IMR-90 (cell line): Measurements from ENCODE around the gene KNTC1. TPM values are rescaled to one million over a fixed set of nuclear protein-coding genes. Genes with fewer than 3 reads are reported as not detected.

ENCODE experiments used
- ATAC-seq: fragments of 200-7000 bp; cut with Tn5 transposase; 2 replicates; pipeline ENCODE4 v1.9.1; 2020; ENCODE audit warnings: low read depth, mild to moderate bottlenecking, moderate library complexity
- BruUV-seq: library from RNA; stranded (reverse); fragments of 400-500 nt; replicated peaks from 2 replicates; lab custom pipeline; 2021; lab: Mats Ljungman, UMichigan
- CTCF ChIA-PET: fragments of 300-600 bp; formaldehyde crosslinking; extraction: SDS; loops from one replicate; lab custom pipeline; 2021; ENCODE audit warnings: antibody characterized with exemption; lab: Yijun Ruan, JAX
- POLR2A ChIA-PET: fragments of 300-600 bp; sonication (Branson Sonifier 250); formaldehyde crosslinking; loops from one replicate; lab custom pipeline; 2022; ENCODE audit warnings: antibody characterized with exemption; ENCODE audit not compliant: unreplicated experiment; lab: Charles Lee
- DNase-seq: peaks from one replicate; pipeline ENCODE4 v3.0.0; 2013
- H2AFZ ChIP-seq: replicated peaks from 2 replicates; pipeline ENCODE3; 2013; ENCODE audit warnings: low read length, mild to moderate bottlenecking; ENCODE audit not compliant: poor library complexity
- H2AK5ac ChIP-seq: 2 replicates; pipeline ENCODE4 v1.6.1; 2013; ENCODE audit warnings: low read depth, low read length, inconsistent platforms
- H2AK9ac ChIP-seq: replicated peaks from 2 replicates; pipeline ENCODE3; 2013; ENCODE audit warnings: mild to moderate bottlenecking, low read depth, low read length, moderate library complexity; ENCODE audit not compliant: poor library complexity
- H2BK120ac ChIP-seq: 2 replicates; pipeline ENCODE4 v1.6.1; 2013; ENCODE audit warnings: low read depth, low read length, inconsistent platforms
- H2BK15ac ChIP-seq: 3 replicates; pipeline ENCODE4 v1.6.1; 2013; ENCODE audit warnings: low read depth, low read length, inconsistent platforms
- H2BK20ac ChIP-seq: 2 replicates; pipeline ENCODE4 v1.6.1; 2013; ENCODE audit warnings: low read depth, mild to moderate bottlenecking, inconsistent platforms, low read length, moderate library complexity
- H2BK5ac ChIP-seq: 2 replicates; pipeline ENCODE4 v1.6.1; 2013; ENCODE audit warnings: mild to moderate bottlenecking, low read depth, low read length, inconsistent platforms; ENCODE audit not compliant: poor library complexity, severe bottlenecking
- H3K14ac ChIP-seq: replicated peaks from 2 replicates; pipeline ENCODE4 v1.6.1; 2013; ENCODE audit warnings: low read depth, low read length, inconsistent platforms
- H3K18ac ChIP-seq: 2 replicates; pipeline ENCODE4 v1.6.1; 2013; ENCODE audit warnings: low read depth, low read length, control low read depth
- H3K23ac ChIP-seq: 2 replicates; pipeline ENCODE4 v1.6.1; 2013; ENCODE audit warnings: low read depth, low read length, inconsistent platforms
- H3K27ac ChIP-seq: 2 replicates; pipeline ENCODE4 v1.5.1; 2013; ENCODE audit warnings: mild to moderate bottlenecking, control low read depth, low read length; ENCODE audit not compliant: insufficient read depth
- H3K27me3 ChIP-seq: 2 replicates; pipeline ENCODE4 v1.6.1; 2013; ENCODE audit warnings: low read length; ENCODE audit not compliant: control insufficient read depth, insufficient read depth
- H3K36me3 ChIP-seq: 2 replicates; pipeline ENCODE4 v1.6.1; 2013; ENCODE audit warnings: low read length, mixed read lengths; ENCODE audit not compliant: control insufficient read depth, insufficient read depth
- H3K4ac ChIP-seq: 2 replicates; pipeline ENCODE4 v1.6.1; 2013; ENCODE audit warnings: low read depth, low read length, inconsistent platforms
- H3K4me1 ChIP-seq: 2 replicates; pipeline ENCODE4 v1.6.1; 2013; ENCODE audit warnings: low read length, mixed read lengths; ENCODE audit not compliant: control insufficient read depth, insufficient read depth
- H3K4me2 ChIP-seq: 2 replicates; pipeline ENCODE4 v1.6.1; 2013; ENCODE audit warnings: low read depth, mild to moderate bottlenecking, control low read depth, low read length, moderate library complexity
- H3K4me3 ChIP-seq: 2 replicates; pipeline ENCODE4 v1.5.1; 2013; ENCODE audit warnings: low read depth, mild to moderate bottlenecking, control low read depth, low read length, moderate library complexity; ENCODE audit not compliant: insufficient read depth
- H3K56ac ChIP-seq: 2 replicates; pipeline ENCODE4 v1.6.1; 2013; ENCODE audit warnings: low read length, inconsistent platforms; ENCODE audit not compliant: insufficient read depth; ENCODE audit errors: extremely low read depth
- H3K79me1 ChIP-seq, 2 experiments: 2 replicates each; pipeline ENCODE4 v1.6.1; 2013; ENCODE audit warnings: low read length in 2 of 2, inconsistent platforms in 1 of 2, low read depth in 1 of 2
- H3K9ac ChIP-seq: 2 replicates; pipeline ENCODE4 v1.6.1; 2013; ENCODE audit warnings: low read depth, low read length, control low read depth
- H3K9me1 ChIP-seq: 2 replicates; pipeline ENCODE4 v1.6.1; 2013; ENCODE audit warnings: low read length, inconsistent platforms; ENCODE audit not compliant: insufficient read depth
- H3K9me3 ChIP-seq: 2 replicates; pipeline ENCODE4 v1.6.1; 2013; ENCODE audit warnings: low read length; ENCODE audit not compliant: control insufficient read depth, insufficient read depth
- H4K20me1 ChIP-seq: 2 replicates; pipeline ENCODE4 v1.6.1; 2013; ENCODE audit warnings: low read length, inconsistent platforms; ENCODE audit not compliant: insufficient read depth
- H4K5ac ChIP-seq: 2 replicates; pipeline ENCODE4 v1.6.1; 2013; ENCODE audit warnings: mild to moderate bottlenecking, low read depth, low read length, control low read depth
- H4K8ac ChIP-seq, 2 experiments: 2 replicates each; pipeline ENCODE4 v1.6.1; 2013; ENCODE audit warnings: low read depth in 2 of 2, low read length in 2 of 2, control low read depth in 1 of 2, inconsistent platforms in 1 of 2
- H4K91ac ChIP-seq: 2 replicates; pipeline ENCODE4 v1.6.1; 2013; ENCODE audit warnings: low read depth, low read length, inconsistent platforms; ENCODE audit not compliant: insufficient read depth
- NFE2L2 ChIP-seq: fragments of 150-350 bp; IDR thresholded peaks from 2 replicates; pipeline ENCODE4 v1.6.1; 2016; ENCODE audit warnings: low read depth, mild to moderate bottlenecking, low read length
- WGBS, 2 experiments: methylation state at CpG; one replicate each; pipeline versions ENCODE4 v1.1.5 to v1.1.7; 2013; ENCODE audit warnings: missing lambda C conversion rate in 2 of 2; ENCODE audit not compliant: insufficient read length in 1 of 2; ENCODE audit errors: extremely low coverage in 2 of 2; 5-methylcytosine and 5-hydroxymethylcytosine counted together
- dilution Hi-C: fragments of 300-500 bp; cut with HindIII; formaldehyde crosslinking; loops from one replicate; pipeline ENCODE4 v1.14.3; 2018; ENCODE audit warnings: low sequenced_read_pairs; ENCODE audit not compliant: unreplicated experiment
- in situ Hi-C: fragments of 300-500 bp; cut with MboI; formaldehyde crosslinking; loops from 3 replicates; pipeline ENCODE4 v1.14.3; 2019; ENCODE audit warnings: low sequenced_read_pairs, inconsistent platforms, mixed read lengths
- intact Hi-C: fragments of 100-400 bp; cut with micrococcal nuclease; formaldehyde crosslinking; loops from 2 replicates; pipeline ENCODE4 v1.10.0; 2022
- polyA plus RNA-seq, 3 experiments: library from polyadenylated mRNA; depleted of rRNA; stranded (reverse); fragments of >200 nt; gene quantifications; 2 replicates each; pipeline ENCODE4 v1.2.3, GENCODE V29; 2012; ENCODE audit warnings: low replicate concordance in 1 of 3
- total RNA-seq: library from RNA; depleted of rRNA; stranded (reverse); fragments of >200 nt; gene quantifications from 2 replicates; pipeline ENCODE4 v1.2.3, GENCODE V29; 2012
- TF ChIP-seq, protein P1 (sequence below): conservative IDR thresholded peaks from 2 replicates; pipeline ENCODE4 v1.5.1; 2012; ENCODE audit warnings: mild to moderate bottlenecking, low read depth, low read length, improper control_type of control experiment

The KNTC1 gene
- total and polyA plus RNA-seq, 2 of the 4 experiments (the other 2 are of a cell fraction) = 16.6 to 23.7 TPM

DNA sequence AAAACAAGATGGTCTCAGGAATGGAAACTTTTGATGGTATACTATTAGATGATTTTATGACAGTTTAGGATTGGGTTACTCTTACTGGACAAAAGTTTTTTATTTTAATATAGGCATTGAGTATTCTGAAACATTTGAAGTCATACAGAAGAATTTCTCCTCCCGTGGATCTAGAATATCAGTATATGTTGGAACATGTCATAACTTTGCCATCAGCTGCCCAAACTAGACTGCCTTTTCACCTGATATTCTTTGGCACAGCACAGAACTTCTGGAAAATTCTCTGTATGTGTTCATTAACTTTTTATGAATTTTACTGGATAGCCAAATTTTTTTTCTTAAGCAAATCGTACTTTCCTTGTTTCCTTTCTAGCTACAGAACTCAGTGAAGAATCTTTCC is 75.4 kb downstream of the KNTC1 start:
- dilution Hi-C loops (no loop called here), intact Hi-C loops (no loop called here), in situ Hi-C loops (no loop called here)
- H2BK5ac ChIP-seq = no peak overlapping the region
- no peak overlapping the region for H2AK9ac ChIP-seq
- no peaks in the 10 kb centered on the region for H4K20me1 ChIP-seq
- H3K9me3 ChIP-seq = no peaks in the 10 kb centered on the region
- no peak overlapping the region for H3K23ac ChIP-seq
- no peak overlapping the region for H3K9ac ChIP-seq
- H3K4ac ChIP-seq = no peak overlapping the region
- H4K5ac ChIP-seq = no peak overlapping the region
- no peak overlapping the region for H3K18ac ChIP-seq
- H3K27me3 ChIP-seq = no peaks in the 10 kb centered on the region
- ATAC-seq (no peak), DNase-seq (no peak)
- no peak overlapping the region for H4K8ac ChIP-seq
- H3K4me2 ChIP-seq = no peak overlapping the region
- H2AFZ ChIP-seq = no peak overlapping the region
- TF ChIP-seq, protein P1, sequence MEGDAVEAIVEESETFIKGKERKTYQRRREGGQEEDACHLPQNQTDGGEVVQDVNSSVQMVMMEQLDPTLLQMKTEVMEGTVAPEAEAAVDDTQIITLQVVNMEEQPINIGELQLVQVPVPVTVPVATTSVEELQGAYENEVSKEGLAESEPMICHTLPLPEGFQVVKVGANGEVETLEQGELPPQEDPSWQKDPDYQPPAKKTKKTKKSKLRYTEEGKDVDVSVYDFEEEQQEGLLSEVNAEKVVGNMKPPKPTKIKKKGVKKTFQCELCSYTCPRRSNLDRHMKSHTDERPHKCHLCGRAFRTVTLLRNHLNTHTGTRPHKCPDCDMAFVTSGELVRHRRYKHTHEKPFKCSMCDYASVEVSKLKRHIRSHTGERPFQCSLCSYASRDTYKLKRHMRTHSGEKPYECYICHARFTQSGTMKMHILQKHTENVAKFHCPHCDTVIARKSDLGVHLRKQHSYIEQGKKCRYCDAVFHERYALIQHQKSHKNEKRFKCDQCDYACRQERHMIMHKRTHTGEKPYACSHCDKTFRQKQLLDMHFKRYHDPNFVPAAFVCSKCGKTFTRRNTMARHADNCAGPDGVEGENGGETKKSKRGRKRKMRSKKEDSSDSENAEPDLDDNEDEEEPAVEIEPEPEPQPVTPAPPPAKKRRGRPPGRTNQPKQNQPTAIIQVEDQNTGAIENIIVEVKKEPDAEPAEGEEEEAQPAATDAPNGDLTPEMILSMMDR = no peak
- no peak for TF ChIP-seq NFE2L2
- no peaks in the 10 kb centered on the region; a peak in 1 of 4 replicates for H3K79me1 ChIP-seq
- H3K36me3 ChIP-seq = peaks cover 3% of the 10 kb centered on the region; the same call in 1 of the 2 replicates
- no peaks in the 10 kb centered on the region for H3K9me1 ChIP-seq
- no peak overlapping the region for H2BK120ac ChIP-seq
- H3K56ac ChIP-seq = no peak overlapping the region
- H3K27ac ChIP-seq = no peak overlapping the region
- WGBS, 2 experiments = no CpG with 5 or more reads among the region's 2 CpGs
- no peak overlapping the region for H4K91ac ChIP-seq
- no peak overlapping the region for H3K4me3 ChIP-seq
- no peak overlapping the region for H2AK5ac ChIP-seq
- no peak overlapping the region for H2BK15ac ChIP-seq
- H3K4me1 ChIP-seq = no peaks in the 10 kb centered on the region
- H2BK20ac ChIP-seq = no peak overlapping the region
- no peak overlapping the region for H3K14ac ChIP-seq
- no TSS peak for BruUV-seq
- ChIA-PET POLR2A (no interaction called here), CTCF (no interaction called here)
